Left ventricle myocardium inferior (tissue), 1 donor: ENCODE data around the gene FYB2. TPM values are rescaled to one million over a fixed set of nuclear protein-coding genes. Genes with fewer than 3 reads are reported as not detected.

Source experiments
- DNase-seq: peaks from one replicate; pipeline ENCODE4 v3.0.0-alpha.2; 2020
- H3K27ac ChIP-seq: fragments of 200-600 bp; replicated peaks from 2 replicates; pipeline ENCODE4 v1.8.0; 2021
- H3K27me3 ChIP-seq: fragments of 200-600 bp; 2 replicates; pipeline ENCODE4 v1.8.0; 2021; ENCODE audit warnings: low read depth
- H3K36me3 ChIP-seq: fragments of 200-600 bp; 2 replicates; pipeline ENCODE4 v1.8.0; 2021
- H3K4me1 ChIP-seq: fragments of 200-600 bp; 2 replicates; pipeline ENCODE4 v1.8.0; 2021
- H3K4me3 ChIP-seq: fragments of 200-600 bp; 2 replicates; pipeline ENCODE4 v1.8.0; 2021; ENCODE audit warnings: mild to moderate bottlenecking, moderate library complexity
- H3K9me3 ChIP-seq: fragments of 200-600 bp; replicated peaks from 2 replicates; pipeline ENCODE4 v1.8.0; 2021
- CTCF ChIP-seq: fragments of 200-600 bp; IDR thresholded peaks from 2 replicates; pipeline ENCODE4 v1.8.0; 2021; ENCODE audit warnings: antibody characterized with exemption, mild to moderate bottlenecking, borderline replicate concordance
- intact Hi-C: fragments of 100-400 bp; cut with micrococcal nuclease; formaldehyde crosslinking; loops from one replicate; pipeline ENCODE4 v1.11.0; 2022
- total RNA-seq: library from RNA; stranded (reverse); fragmentation: NEBNext Ultra II Directional; extraction: Animal tissue kit (Norgen Biotek cat#: 25700); gene quantifications from one replicate; pipeline ENCODE4 v1.2.1, GENCODE V29; 2021
- donor health status: DM: no; HTN: yes; CAD: no; lungs with severe emphysema.

The FYB2 gene
- total RNA-seq, 1 donor from 2014 or later, result 5.7 TPM

- H3K4me1 ChIP-seq, result no peaks in the 10 kb centered on the region
- intact Hi-C loops, result loop anchor here (5.0 kb wide), 1 partner anchor 64 kb away; no protein-coding TSS in a partner anchor
- H3K27ac ChIP-seq, result no peak overlapping the region
- no peaks in the 10 kb centered on the region for H3K9me3 ChIP-seq
- H3K27me3 ChIP-seq, result no peaks in the 10 kb centered on the region
- no peaks in the 10 kb centered on the region for H3K36me3 ChIP-seq
- TF ChIP-seq CTCF, result peak; percentile 53
- DNase-seq, result peak; percentile 19
- no peak overlapping the region for H3K4me3 ChIP-seq
Measured at GRCh38 chr1:56758135-56758534, 61.1 kb downstream of the FYB2 start.

GRCh38 chr1:56755911-56756310, 63.3 kb downstream of the FYB2 start:
- H3K36me3 ChIP-seq, result no peaks in the 10 kb centered on the region
- TF ChIP-seq CTCF, result no peak
- H3K4me1 ChIP-seq, result no peaks in the 10 kb centered on the region

GRCh38 chr1:56754708-56755479, 64.3 kb downstream of the FYB2 start:
- Histone ChIP-seq H3K27me3 (no peaks in the 10 kb centered on the region), H3K4me1 (no peaks in the 10 kb centered on the region), H3K9me3 (no peaks in the 10 kb centered on the region), H3K4me3 (no peak overlapping the region), H3K36me3 (no peaks in the 10 kb centered on the region), H3K27ac (no peak overlapping the region)
- intact Hi-C loops, result loop anchor here (5.0 kb wide), 1 partner anchor 67 kb away; no protein-coding TSS in a partner anchor
- no peak for DNase-seq
- no peak for TF ChIP-seq CTCF

More at GRCh38 chr1:56755911-56756310, 63.3 kb downstream of the FYB2 start:
- DNase-seq, result no peak
- intact Hi-C loops, result loop anchor here (5.0 kb wide), 1 partner anchor 66 kb away; no protein-coding TSS in a partner anchor
- Histone ChIP-seq H3K4me3 (no peak overlapping the region), H3K9me3 (no peaks in the 10 kb centered on the region), H3K27ac (no peak overlapping the region), H3K27me3 (no peaks in the 10 kb centered on the region)

- TF ChIP-seq CTCF, result no peak
- Histone ChIP-seq H3K4me3 (no peak overlapping the region), H3K36me3 (no peaks in the 10 kb centered on the region), H3K27ac (no peak overlapping the region), H3K9me3 (no peaks in the 10 kb centered on the region), H3K27me3 (no peaks in the 10 kb centered on the region), H3K4me1 (no peaks in the 10 kb centered on the region)
- intact Hi-C loops, result no loop called here
- DNase-seq, result no peak
Measured at GRCh38 chr1:56745231-56745630, 74.0 kb downstream of the FYB2 start.

- no peak for DNase-seq
- intact Hi-C loops, result no loop called here
- Histone ChIP-seq H3K27ac (no peak overlapping the region), H3K4me3 (no peak overlapping the region), H3K27me3 (no peaks in the 10 kb centered on the region), H3K4me1 (no peaks in the 10 kb centered on the region), H3K9me3 (no peaks in the 10 kb centered on the region), H3K36me3 (no peaks in the 10 kb centered on the region)
- no peak for TF ChIP-seq CTCF
Measured at GRCh38 chr1:56728964-56729363, 90.2 kb downstream of the FYB2 start.
